ENCODE data around the gene MAPK4. TPM values are rescaled to one million over a fixed set of nuclear protein-coding genes. Genes with fewer than 3 reads are reported as not detected.

The MAPK4 gene
- total RNA-seq, 1 experiment from 2014 or later: 0.21 TPM

- CTCF ChIA-PET: interaction anchor here (0.6 to 1.6 kb wide), 2 partner anchors 11 to 35 kb away, joined by 3 to 8 read pairs; no protein-coding TSS in a partner anchor
- no peak overlapping the region for H3K27ac Mint-ChIP-seq (ENCODE audit: low read depth, unreplicated experiment)
These were observed 50.5 kb downstream of the MAPK4 start for GRCh38 chr18:50610349-50610748.

GRCh38 chr18:50611529-50611941 is 51.6 kb downstream of the MAPK4 start:
- H3K4me3 Mint-ChIP-seq (ENCODE audit: unreplicated experiment): no peak overlapping the region
- peaks cover 20% of the 10 kb centered on the region for H3K4me1 Mint-ChIP-seq (ENCODE audit: insufficient read depth, unreplicated experiment)
- no peaks in the 10 kb centered on the region for H3K36me3 Mint-ChIP-seq (ENCODE audit: insufficient read depth, unreplicated experiment)
- no peaks in the 10 kb centered on the region for H3K27me3 Mint-ChIP-seq (ENCODE audit: insufficient read depth, unreplicated experiment)
- peak overlapping the region; percentile 4 for H3K27ac Mint-ChIP-seq (ENCODE audit: low read depth, unreplicated experiment)
- DNase-seq (ENCODE audit: unreplicated experiment): no peak
- ChIA-PET CTCF (interaction anchor here (0.6 to 1.6 kb wide), 3 partner anchors 12 to 178 kb away, joined by 4 to 8 read pairs (median 4); no protein-coding TSS in a partner anchor), POLR2A (interaction anchor here (0.9 to 1.4 kb wide), 2 partner anchors 14 to 29 kb away, joined by 3 to 5 read pairs; no protein-coding TSS in a partner anchor)
- no peak for TF ChIP-seq CTCF (IDR thresholded peaks at IDR 0.05; ENCODE audit: unreplicated experiment)
- no peaks in the 10 kb centered on the region for H3K9me3 Mint-ChIP-seq (ENCODE audit: unreplicated experiment)
- intact Hi-C loops (cut with micrococcal nuclease): no loop called here
- no TSS peak for BruUV-seq (replicated peaks)

More at GRCh38 chr18:50610349-50610748, 50.5 kb downstream of the MAPK4 start:
- POLR2A ChIA-PET: no interaction called here
- intact Hi-C loops (cut with micrococcal nuclease): no loop called here
- no peaks in the 10 kb centered on the region for H3K9me3 Mint-ChIP-seq (ENCODE audit: unreplicated experiment)
- H3K36me3 Mint-ChIP-seq (ENCODE audit: insufficient read depth, unreplicated experiment): no peaks in the 10 kb centered on the region
- H3K27me3 Mint-ChIP-seq (ENCODE audit: insufficient read depth, unreplicated experiment): no peaks in the 10 kb centered on the region
- BruUV-seq (replicated peaks): no TSS peak
- no peak for DNase-seq (ENCODE audit: unreplicated experiment)
- no peak for TF ChIP-seq CTCF (IDR thresholded peaks at IDR 0.05; ENCODE audit: unreplicated experiment)
- H3K4me3 Mint-ChIP-seq (ENCODE audit: unreplicated experiment): no peak overlapping the region
- peaks cover 19% of the 10 kb centered on the region for H3K4me1 Mint-ChIP-seq (ENCODE audit: insufficient read depth, unreplicated experiment)

- Mint-ChIP-seq H3K4me3 (ENCODE audit: unreplicated experiment) (no peak overlapping the region), H3K27me3 (ENCODE audit: insufficient read depth, unreplicated experiment) (no peaks in the 10 kb centered on the region), H3K4me1 (ENCODE audit: insufficient read depth, unreplicated experiment) (peaks cover 20% of the 10 kb centered on the region), H3K9me3 (ENCODE audit: unreplicated experiment) (no peaks in the 10 kb centered on the region), H3K27ac (ENCODE audit: low read depth, unreplicated experiment) (no peak overlapping the region), H3K36me3 (ENCODE audit: insufficient read depth, unreplicated experiment) (no peaks in the 10 kb centered on the region)
- DNase-seq (ENCODE audit: unreplicated experiment): peak; percentile 99
- BruUV-seq (replicated peaks): no TSS peak
- no peak for TF ChIP-seq CTCF (IDR thresholded peaks at IDR 0.05; ENCODE audit: unreplicated experiment)
- intact Hi-C loops (cut with micrococcal nuclease): loop anchor here (1.0 kb wide), 1 partner anchor 17 kb away; no protein-coding TSS in a partner anchor
- ChIA-PET POLR2A (interaction anchor here (1.3 to 1.4 kb wide), 3 partner anchors 25 to 255 kb away, joined by 3 to 4 read pairs (median 3); no protein-coding TSS in a partner anchor), CTCF (no interaction called here)
These were observed 55.0 kb downstream of the MAPK4 start for GRCh38 chr18:50614838-50615237.

GRCh38 chr18:50616484-50617048 is 56.7 kb downstream of the MAPK4 start:
- intact Hi-C loops (cut with micrococcal nuclease): no loop called here
- no peak for DNase-seq (ENCODE audit: unreplicated experiment)
- POLR2A ChIA-PET: no interaction called here
- CTCF ChIA-PET: interaction anchor here (0.6 to 1.6 kb wide), 4 partner anchors 13 to 187 kb away, joined by 3 to 7 read pairs (median 4); no protein-coding TSS in a partner anchor
- Mint-ChIP-seq H3K4me3 (ENCODE audit: unreplicated experiment) (no peak overlapping the region), H3K27me3 (ENCODE audit: insufficient read depth, unreplicated experiment) (no peaks in the 10 kb centered on the region), H3K27ac (ENCODE audit: low read depth, unreplicated experiment) (no peak overlapping the region), H3K9me3 (ENCODE audit: unreplicated experiment) (no peaks in the 10 kb centered on the region), H3K4me1 (ENCODE audit: insufficient read depth, unreplicated experiment) (peaks cover 15% of the 10 kb centered on the region), H3K36me3 (ENCODE audit: insufficient read depth, unreplicated experiment) (no peaks in the 10 kb centered on the region)
- no peak for TF ChIP-seq CTCF (IDR thresholded peaks at IDR 0.05; ENCODE audit: unreplicated experiment)
- no TSS peak for BruUV-seq (replicated peaks)
